GM21576 (cell line): ENCODE results near the gene ELK3.
A peak's percentile ranks its signal among the peaks of the same experiment; 100 is the strongest.

ENCODE experiments used
- ATAC-seq: cut with Tn5 transposase; IDR thresholded peaks from one replicate; pipeline ENCODE4 v1.9.1; 2021; ENCODE audit warnings: mild to moderate bottlenecking, moderate library complexity; ENCODE audit not compliant: unreplicated experiment

Gene ELK3

GRCh38 chr12:96187956-96188355, 6.2 kb upstream of the ELK3 start:
- no peak for ATAC-seq

- no peak for ATAC-seq
Observed at GRCh38 chr12:96189781-96190180, 4.4 kb upstream of the ELK3 start.

DNA sequence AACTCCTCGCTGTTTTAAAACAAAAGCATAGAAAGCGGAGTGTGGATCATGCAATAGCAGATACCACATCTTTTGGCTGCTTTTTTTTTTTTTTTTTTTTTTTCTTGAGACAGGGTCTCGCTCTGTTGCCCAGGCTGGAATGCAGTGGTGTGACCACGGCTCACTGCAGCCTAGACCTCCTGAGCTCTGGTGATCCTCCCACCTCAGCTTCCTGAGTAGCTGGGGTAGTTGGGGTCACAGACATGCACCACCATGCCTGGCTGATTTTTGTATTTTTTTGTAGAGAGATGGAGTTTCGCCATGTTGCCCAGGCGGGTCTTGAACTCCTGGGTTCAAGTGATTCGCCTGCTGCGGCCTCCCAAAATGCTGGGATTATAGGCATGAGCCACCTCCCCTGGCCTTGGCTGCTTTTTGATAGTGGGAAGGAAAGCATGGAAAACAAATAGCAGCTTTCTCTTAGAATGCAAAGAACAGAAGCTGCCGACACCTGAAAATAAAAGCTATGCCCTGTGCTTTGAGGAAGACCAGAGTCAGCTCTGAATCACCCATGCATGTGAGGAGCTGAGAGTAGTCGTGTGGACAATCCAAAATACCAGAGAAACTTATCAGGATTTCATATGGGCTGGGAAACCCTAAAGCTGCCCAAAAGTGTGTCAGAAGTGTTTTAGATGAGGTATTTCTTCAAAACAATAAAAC, 3.6 kb upstream of the ELK3 start:
- ATAC-seq = no peak

- no peak for ATAC-seq
Observed at GRCh38 chr12:96192926-96193573, 1.1 kb upstream of the ELK3 start.

- no peak for ATAC-seq
Observed at GRCh38 chr12:96194576-96194889, 358 bp downstream of the ELK3 start.

DNA sequence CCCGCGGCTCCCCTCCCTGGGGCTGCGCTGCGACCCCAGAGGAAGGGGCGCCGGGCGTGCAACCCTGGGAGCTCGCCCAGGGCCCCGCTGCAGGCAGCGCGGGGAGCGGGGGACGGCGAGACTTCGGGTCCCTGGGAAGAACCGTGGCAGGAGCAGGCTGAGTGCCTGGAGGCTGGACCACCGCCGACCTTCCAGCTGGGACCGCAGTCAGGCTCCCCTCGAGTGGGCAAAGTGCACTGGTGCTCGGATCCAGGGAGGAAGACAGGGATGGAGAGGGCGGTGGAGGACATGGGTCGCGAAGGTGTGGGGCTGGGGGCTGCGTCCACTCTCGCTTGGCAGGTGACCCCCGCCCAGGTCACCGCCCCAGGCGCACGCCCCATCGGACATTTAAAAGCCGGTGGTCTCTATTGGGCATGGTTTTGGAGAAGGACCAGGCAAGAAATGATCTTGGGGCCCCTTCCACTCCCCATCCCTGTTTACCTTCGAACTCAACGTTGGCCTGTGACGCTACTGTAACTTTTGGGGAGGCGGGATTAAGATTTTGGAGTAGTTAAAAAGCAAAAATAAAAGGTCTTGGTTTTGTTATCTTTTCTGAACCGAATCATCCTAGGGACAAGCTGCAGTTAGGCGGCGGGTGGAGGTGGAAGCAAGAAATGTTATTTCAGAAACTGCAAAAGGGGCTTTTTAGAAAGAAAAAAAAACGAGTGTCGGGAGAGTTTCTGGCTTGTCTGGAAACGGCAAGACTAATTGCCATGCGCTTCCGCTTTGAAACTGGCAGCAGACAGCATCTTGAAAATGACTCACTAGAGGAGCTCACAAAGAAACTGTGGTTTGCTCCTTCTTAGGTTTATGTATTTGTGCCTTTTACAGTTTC, 1.0 kb downstream of the ELK3 start:
- ATAC-seq = peak; percentile 71

GRCh38 chr12:96195845-96196451, 1.8 kb downstream of the ELK3 start:
- ATAC-seq = no peak

GRCh38 chr12:96196781-96197180, 2.6 kb downstream of the ELK3 start:
- no peak for ATAC-seq

DNA sequence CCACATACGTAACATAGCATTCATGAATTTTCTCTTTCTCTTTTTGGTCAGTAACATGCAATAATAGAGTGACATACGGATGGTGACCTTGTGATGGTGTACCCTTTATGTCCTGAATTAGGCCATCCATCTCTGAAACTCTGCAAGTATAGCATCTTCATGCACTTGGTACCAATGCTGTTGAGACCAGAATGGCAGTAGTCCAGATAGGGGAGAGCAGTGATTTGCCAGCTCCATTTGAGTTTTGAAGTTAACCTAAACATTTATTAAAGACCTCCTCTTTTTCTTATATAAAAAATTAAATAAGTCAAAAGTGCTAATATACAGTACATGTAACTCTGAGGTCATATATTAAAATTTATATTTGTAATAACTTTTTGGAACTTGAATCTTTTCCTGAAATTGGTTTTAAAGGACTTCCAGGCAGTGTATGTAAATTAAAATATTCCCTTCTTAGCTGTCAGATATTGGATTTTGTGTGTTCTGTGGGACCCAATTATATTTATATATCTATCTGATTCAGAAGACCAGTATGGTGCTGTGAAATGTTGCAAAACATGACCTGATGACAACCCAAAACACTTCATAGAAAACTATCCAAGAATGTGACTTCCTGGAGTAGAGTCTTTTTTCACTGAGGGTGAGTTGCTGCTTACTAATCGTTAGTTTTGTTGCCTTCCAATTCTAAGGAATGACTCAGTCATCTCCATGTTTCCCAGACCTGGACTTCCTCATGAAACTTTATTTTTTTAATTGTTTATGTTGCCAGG, 3.5 kb downstream of the ELK3 start:
- ATAC-seq = no peak

DNA sequence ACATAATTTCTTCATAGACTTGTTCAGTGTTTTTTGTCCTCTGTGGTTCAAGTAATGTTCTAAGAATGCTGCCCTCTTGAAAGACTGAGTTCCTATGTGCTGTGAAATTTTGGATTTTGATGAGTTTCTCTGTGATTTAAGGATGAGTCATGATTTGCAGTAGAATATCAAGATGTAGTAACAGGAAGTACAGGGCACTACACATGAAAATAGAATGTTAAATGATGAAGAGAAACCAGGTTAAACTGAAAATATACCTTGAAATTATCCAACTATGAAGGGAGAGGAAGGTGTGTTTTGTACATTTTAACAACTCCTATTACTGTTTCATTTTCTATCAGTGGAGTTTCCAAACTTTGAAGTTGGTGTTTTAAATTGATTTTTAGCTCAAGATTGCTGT, 4.8 kb downstream of the ELK3 start:
- ATAC-seq = no peak

DNA sequence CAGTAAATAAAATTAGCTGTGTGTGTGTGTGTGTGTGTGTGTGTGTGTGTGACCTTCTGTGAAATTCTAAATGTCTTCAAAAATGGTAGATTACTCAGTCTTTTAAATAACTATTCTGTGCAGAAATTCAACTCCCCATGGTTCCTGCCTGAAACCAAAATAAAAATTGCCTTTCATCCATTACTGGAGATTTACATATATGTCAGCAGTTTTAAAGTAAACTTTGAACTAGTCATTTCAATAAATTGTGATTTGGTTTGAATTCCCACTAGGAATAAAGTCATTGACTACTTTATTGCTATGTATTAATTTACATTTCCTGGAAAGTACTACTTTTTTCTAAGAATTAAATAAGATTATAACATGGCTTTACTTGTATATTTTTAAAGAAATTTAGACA, 5.3 kb downstream of the ELK3 start:
- no peak for ATAC-seq

- no peak for ATAC-seq
Observed at GRCh38 chr12:96201272-96202227, 7.4 kb downstream of the ELK3 start.

DNA sequence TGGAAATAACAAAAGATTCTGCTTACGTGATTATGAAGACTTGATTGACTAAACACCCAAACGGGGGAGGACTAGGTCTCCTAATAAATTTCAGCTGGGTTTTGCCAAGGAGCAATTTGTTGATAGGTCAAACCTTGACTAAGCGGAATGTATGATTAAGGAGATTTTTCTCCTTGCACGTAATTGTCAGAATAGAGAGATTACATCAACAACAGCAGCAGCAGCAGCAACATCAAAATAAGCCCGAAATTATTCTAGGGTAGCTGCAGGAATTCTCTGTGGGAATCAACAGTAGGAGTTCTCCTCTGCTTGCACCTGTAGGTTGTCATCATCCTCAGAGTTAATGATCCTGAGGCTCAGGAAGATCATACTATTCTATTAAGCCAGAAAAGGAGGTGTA, 10.2 kb downstream of the ELK3 start:
- ATAC-seq = no peak

- no peak for ATAC-seq
Observed at GRCh38 chr12:96205908-96206307, 11.7 kb downstream of the ELK3 start.

GRCh38 chr12:96206936-96207662, 12.9 kb downstream of the ELK3 start:
- no peak for ATAC-seq

DNA sequence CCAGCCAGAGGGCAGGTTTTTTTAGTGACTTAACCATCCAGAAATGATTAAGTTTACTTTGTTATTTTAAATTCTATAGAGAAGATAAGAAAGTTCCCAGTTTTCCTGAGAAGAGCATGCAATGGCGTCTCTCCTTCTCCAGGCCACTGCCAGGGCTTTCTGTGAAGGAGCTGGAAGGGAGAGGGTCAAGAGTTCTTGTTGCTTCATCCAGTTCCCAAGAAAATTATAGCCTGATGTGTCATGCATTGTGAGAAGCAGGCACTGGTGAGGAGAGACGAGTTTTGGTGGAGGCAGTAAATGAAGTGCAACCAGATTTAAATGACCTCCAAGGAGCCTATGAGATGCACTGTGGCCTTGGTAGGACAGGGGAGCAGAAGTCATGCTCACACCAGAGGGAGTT, 14.2 kb downstream of the ELK3 start:
- ATAC-seq = no peak

DNA sequence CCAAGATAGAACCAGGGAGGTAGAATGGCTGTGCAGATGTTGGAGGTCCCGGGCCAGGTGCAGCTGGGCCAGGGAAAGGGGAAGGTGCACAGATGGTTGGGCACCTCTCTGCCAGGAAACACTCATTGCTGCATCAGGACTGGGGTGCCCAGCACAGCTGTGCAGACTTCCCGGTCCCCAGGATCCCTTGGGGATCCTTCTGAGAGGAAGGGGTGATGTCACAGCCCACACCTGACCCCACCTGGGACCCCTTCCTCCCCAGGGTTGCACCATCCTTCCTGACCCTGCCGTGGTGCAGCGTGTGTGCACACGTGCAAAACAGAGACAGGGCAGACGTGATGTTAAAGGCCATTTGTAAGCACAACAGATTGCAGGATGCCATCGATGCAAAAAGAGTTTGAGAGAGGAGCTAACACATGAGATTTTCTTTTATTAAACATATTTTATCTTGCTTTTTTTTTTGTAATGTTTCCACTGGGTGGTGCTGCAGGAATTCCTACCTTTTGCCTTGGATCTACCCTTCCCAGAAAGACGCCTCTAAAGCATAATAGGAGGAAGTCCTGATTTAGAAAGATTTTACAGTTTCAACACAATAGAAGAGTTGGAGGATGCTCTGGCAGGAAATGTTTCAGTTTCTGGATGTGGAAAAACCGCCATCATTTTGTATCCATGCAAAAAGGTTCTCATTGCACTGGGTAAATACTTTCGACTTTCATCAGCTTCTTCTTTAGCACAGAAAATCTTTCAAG, 14.8 kb downstream of the ELK3 start:
- no peak for ATAC-seq

GRCh38 chr12:96210376-96211055, 16.3 kb downstream of the ELK3 start:
- ATAC-seq = no peak
